K562 (cell line): ENCODE results near the gene CC2D1A. TPM values are rescaled to one million over a fixed set of nuclear protein-coding genes. Genes with fewer than 3 reads are reported as not detected.

Experiments used
- ATAC-seq: fragments of 200-7000 bp; cut with Tn5 transposase; 3 replicates; pipeline ENCODE4 v1.9.1; 2020; ENCODE audit warnings: moderate library complexity
- BruUV-seq: library from RNA; stranded (reverse); fragments of 400-500 nt; replicated peaks from 2 replicates; lab custom pipeline; 2021; lab: Mats Ljungman, UMichigan
- CTCF ChIA-PET: fragments of 300-600 bp; formaldehyde crosslinking; extraction: SDS; loops from one replicate; lab custom pipeline; 2021; ENCODE audit warnings: low intra/inter-chr PET ratio; lab: Yijun Ruan, JAX
- POLR2A ChIA-PET: fragments of 300-600, 350-650 bp; sonication (Branson Sonifier 250); formaldehyde crosslinking; extraction: SDS; loops from one replicate; lab custom pipeline; 2021; ENCODE audit warnings: antibody characterized with exemption, inconsistent platforms; lab: Yijun Ruan, JAX
- DNase-seq, 4 experiments: peaks; one replicate each; pipeline versions ENCODE4 v3.0.0 to v3.0.0-alpha.2; 2011 to 2018; ENCODE audit warnings: low spot score in 3 of 4, mixed read lengths in 3 of 4; ENCODE audit errors: extremely low read depth in 1 of 4
- FAIRE-seq: peaks from 2 replicates; lab custom pipeline; 2011; peaks lifted over from hg19 to GRCh38; lab: Jason Lieb, UNC
- H2AFZ ChIP-seq: 2 replicates; pipeline ENCODE4 v1.6.0; 2011; ENCODE audit warnings: low read depth, low read length, control low read depth, inconsistent platforms
- H3K27ac ChIP-seq: fragments of 200-600 bp; 3 replicates; pipeline ENCODE4 v1.8.0; 2011; ENCODE audit warnings: low read depth, mild to moderate bottlenecking, control low read depth, inconsistent platforms, low read length, moderate library complexity, mixed read lengths; ENCODE audit errors: extremely low read depth
- H3K27me3 ChIP-seq, 2 experiments: fragments of 300-600 bp in 1 of 2; 2 replicates in 1 of 2; 3 replicates in 1 of 2; pipeline versions ENCODE4 v1.6.0 to v1.8.0; 2011; ENCODE audit warnings: inconsistent platforms in 2 of 2, low read length in 2 of 2, mild to moderate bottlenecking in 1 of 2, mixed read lengths in 1 of 2, moderate library complexity in 1 of 2; ENCODE audit not compliant: control insufficient read depth in 2 of 2, insufficient read depth in 2 of 2
- H3K36me3 ChIP-seq: fragments of 300-600 bp; 3 replicates; pipeline ENCODE4 v1.8.0; 2011; ENCODE audit warnings: mild to moderate bottlenecking, low read length, inconsistent platforms; ENCODE audit not compliant: control insufficient read depth, insufficient read depth
- H3K4me1 ChIP-seq, 2 experiments: fragments of 200-600 bp in 1 of 2; replicated peaks in 1 of 2; 2 replicates in 1 of 2; 3 replicates in 1 of 2; pipeline versions ENCODE4 v1.5.1 to v1.8.0; 2011; ENCODE audit warnings: inconsistent platforms in 2 of 2, low read length in 2 of 2, mild to moderate bottlenecking in 1 of 2, mixed read lengths in 1 of 2, moderate library complexity in 1 of 2; ENCODE audit not compliant: control insufficient read depth in 2 of 2, insufficient read depth in 2 of 2
- H3K4me2 ChIP-seq: 2 replicates; pipeline ENCODE4 v1.6.1; 2011; ENCODE audit warnings: low read length, control low read depth, inconsistent platforms, mixed read lengths; ENCODE audit not compliant: insufficient read depth
- H3K4me3 ChIP-seq: fragments of 200-600 bp; sonication (generic), shearing (Covaris generic); 2 replicates; pipeline ENCODE4 v1.5.1; 2016; ENCODE audit warnings: control low read depth, inconsistent platforms
- H3K79me2 ChIP-seq: fragments of 200-600 bp; 3 replicates; pipeline ENCODE4 v1.8.0; 2011; ENCODE audit warnings: low read length, inconsistent platforms; ENCODE audit not compliant: control insufficient read depth, insufficient read depth
- H3K9ac ChIP-seq, 2 experiments: 2 replicates each; pipeline versions ENCODE4 v1.6.0 to v1.6.1; 2011; ENCODE audit warnings: low read depth in 2 of 2, low read length in 2 of 2, control low read depth in 1 of 2, inconsistent platforms in 1 of 2, mild to moderate bottlenecking in 1 of 2, mixed read lengths in 1 of 2; ENCODE audit not compliant: insufficient read depth in 1 of 2
- H3K9me1 ChIP-seq: one replicate; pipeline ENCODE4 v1.6.0; 2011; ENCODE audit warnings: inconsistent platforms, mild to moderate bottlenecking, low read length, moderate library complexity; ENCODE audit not compliant: control insufficient read depth, insufficient read depth
- H3K9me3 ChIP-seq: replicated peaks from 2 replicates; pipeline ENCODE4 v1.5.1; 2011; ENCODE audit warnings: low read depth, low read length, inconsistent platforms; ENCODE audit not compliant: control insufficient read depth, insufficient read depth
- H4K20me1 ChIP-seq: replicated peaks from 2 replicates; pipeline ENCODE4 v1.6.1; 2011; ENCODE audit warnings: low read length, inconsistent platforms, mixed read lengths; ENCODE audit not compliant: control insufficient read depth, insufficient read depth
- ATF6 ChIP-seq: sonication (generic); formaldehyde crosslinking; IDR thresholded peaks from 2 replicates; pipeline ENCODE4 v1.4.0; 2020; ENCODE audit warnings: mild to moderate bottlenecking, missing genetic modification reagents
- E2F4 ChIP-seq: sonication (generic); formaldehyde crosslinking; IDR thresholded peaks from 2 replicates; pipeline ENCODE4 v1.8.0; 2022; ENCODE audit warnings: mild to moderate bottlenecking, low read depth, missing genetic modification reagents
- FOXP4 ChIP-seq: sonication (generic); formaldehyde crosslinking; IDR thresholded peaks from 2 replicates; pipeline ENCODE4 v1.8.0; 2022; ENCODE audit warnings: mild to moderate bottlenecking, missing genetic modification reagents, borderline replicate concordance
- SETDB1 ChIP-seq: IDR thresholded peaks from one replicate; pipeline ENCODE4 v1.6.1; 2012; ENCODE audit warnings: low read length, control low read depth, inconsistent platforms
- ZBTB49 ChIP-seq: sonication (generic); formaldehyde crosslinking; IDR thresholded peaks from 2 replicates; pipeline ENCODE4 v1.8.0; 2022; ENCODE audit warnings: missing genetic modification reagents, mild to moderate bottlenecking, borderline replicate concordance
- ZNF707 ChIP-seq: fragments of 250-450 bp; sonication (Bioruptor Pico); conservative IDR thresholded peaks from 2 replicates; pipeline ENCODE4 v1.8.0; 2022; ENCODE audit warnings: inconsistent platforms, mild to moderate bottlenecking, moderate library complexity
- WGBS: fragments of 100-300 bp; shearing (Covaris generic); methylation state at CpG from one replicate; pipeline ENCODE4 v1.1.6; 2016; ENCODE audit warnings: low coverage, mixed read lengths; ENCODE audit not compliant: insufficient coverage; ENCODE audit errors: missing lambda C conversion rate; 5-methylcytosine and 5-hydroxymethylcytosine counted together
- in situ Hi-C: fragments of 300-500 bp; cut with MboI; formaldehyde crosslinking; loops from 4 replicates; pipeline ENCODE4 v1.15.0; 2018; ENCODE audit warnings: inconsistent platforms, mixed read lengths
- intact Hi-C: fragments of 100-400 bp; cut with micrococcal nuclease; formaldehyde crosslinking; loops from 2 replicates; pipeline ENCODE4 v1.14.2; 2022
- polyA plus RNA-seq, 8 experiments: library from polyadenylated mRNA; depleted of rRNA in 4 of 8; stranded (reverse) in 5 of 8; unstranded in 3 of 8; fragments of >200 nt; fragmentation: Nextera tagmentation in 2 of 8; fragmentation: Illumina TruSeq in 1 of 8; extraction: Ambion mirVana in 2 of 8; extraction: Trizol in 1 of 8; gene quantifications; 2 replicates each; pipeline versions ENCODE4 v1.2.1 to v1.2.3, GENCODE V29; 2011 to 2014; ENCODE audit warnings: inconsistent platforms in 1 of 8, missing spikeins in 1 of 8
- total RNA-seq, 7 experiments: library from RNA; depleted of rRNA in 6 of 7; stranded (reverse); fragments of >200 nt in 6 of 7; fragmentation: Illumina TruSeq in 2 of 7; extraction: Trizol in 2 of 7; gene quantifications; 2 replicates each; pipeline versions ENCODE4 v1.2.1 to v1.2.3, GENCODE V29; 2011 to 2021; ENCODE audit warnings: low replicate concordance in 1 of 7

Gene CC2D1A
- total and polyA plus RNA-seq, 9 of the 15 experiments (the other 6 are each of a cell fraction or from before 2014, with no cell fraction given) = 0.32 to 31.0 (median 12.9) TPM

GRCh38 chr19:13887517-13887916 lies 18.5 kb upstream of the CC2D1A start:
- BruUV-seq = no TSS peak
- Histone ChIP-seq H3K4me1 (peaks cover 4 to 52% of the 10 kb centered on the region in 2 experiments; a peak in 4 of 5 replicates), H3K27me3 (no peaks in the 10 kb centered on the region), H3K4me2 (no peak overlapping the region; the same call in 1 of the 2 replicates), H3K9me3 (no peaks in the 10 kb centered on the region), H3K36me3 (no peaks in the 10 kb centered on the region), H3K9me1 (no peaks in the 10 kb centered on the region), H3K79me2 (no peaks in the 10 kb centered on the region), H3K4me3 (no peak overlapping the region), H4K20me1 (no peaks in the 10 kb centered on the region), H2AFZ (peak overlapping the region; percentile 46; the same call in 1 of the 2 replicates), H3K27ac (no peak overlapping the region), H3K9ac (peak overlapping the region in 1 of 2 experiments; percentile 77; a peak in 1 of 4 replicates)
- intact Hi-C loops (no loop called here), in situ Hi-C loops (no loop called here)
- ATAC-seq (peak; percentile 20), FAIRE-seq (no peak), DNase-seq (no peak)
- ChIA-PET POLR2A (interaction anchor here (1.0 kb wide), 1 partner anchor 248 kb away, joined by 4 read pairs; no protein-coding TSS in a partner anchor), CTCF (no interaction called here)
- WGBS = 43% methylated on average over 5 of the region's 5 CpGs
- TF ChIP-seq ZBTB49 (CRISPR knock-in tag) = no peak
- TF ChIP-seq E2F4 (CRISPR knock-in tag) = no peak
- no peak for TF ChIP-seq ATF6 (CRISPR knock-in tag)
- TF ChIP-seq FOXP4 (CRISPR knock-in tag) = no peak
- TF ChIP-seq ZNF707 (CRISPR knock-in tag) = no peak
- no peak for TF ChIP-seq SETDB1
